Pancreas (tissue), 10 donors: ENCODE measurements around the gene SUPT3H. TPM values are rescaled to one million over a fixed set of nuclear protein-coding genes. Genes with fewer than 3 reads are reported as not detected.

Experiments used
- ATAC-seq, 4 donors: fragments of 200-7000 bp; cut with Tn5 transposase; one replicate each; pipeline versions ENCODE4 v1.8.0 to v1.9.1; 2020; ENCODE audit warnings: mild to moderate bottlenecking in 4 of 4, moderate library complexity in 4 of 4
- DNase-seq, 6 donors: peaks; one replicate each; pipeline ENCODE4 v3.0.0-alpha.2; 2020
- FAIRE-seq: peaks from 2 replicates; lab custom pipeline; 2012; peaks lifted over from hg19 to GRCh38; lab: Jason Lieb, UNC
- H3K27ac ChIP-seq, 4 donors: fragments of 200-600 bp; sonication (generic); 1 replicate in 3 of 4; 2 replicates in 1 of 4; pipeline versions ENCODE4 v1.5.0 to v1.8.0; 2020
- H3K27me3 ChIP-seq, 4 donors: fragments of 200-600 bp; one replicate each; pipeline ENCODE4 v1.8.0; 2021
- H3K36me3 ChIP-seq, 3 donors: fragments of 200-600 bp; sonication (generic) in 1 of 3; one replicate each; pipeline versions ENCODE4 v1.5.0 to v1.8.0; 2020 to 2021
- H3K4me1 ChIP-seq, 3 donors: fragments of 200-600 bp; one replicate each; pipeline ENCODE4 v1.8.0; 2021
- H3K4me3 ChIP-seq, 4 donors: fragments of 200-600 bp; sonication (generic) in 2 of 4; one replicate each; pipeline versions ENCODE4 v1.5.0 to v1.8.0; 2020 to 2021
- H3K9me3 ChIP-seq, 4 donors: fragments of 200-600 bp; one replicate each; pipeline ENCODE4 v1.8.0; 2021
- CTCF ChIP-seq, 4 donors: fragments of 200-600 bp; sonication (generic) in 3 of 4; IDR thresholded peaks; one replicate each; pipeline versions ENCODE4 v1.5.0 to v1.8.0; 2021; ENCODE audit warnings: antibody characterized with exemption in 4 of 4
- WGBS, 2 donors: extraction: QIAGEN DNeasy Blood & Tissue Kit; methylation state at CpG; one replicate each; pipeline ENCODE4 v1.1.7; 2013; 5-methylcytosine and 5-hydroxymethylcytosine counted together
- intact Hi-C, 3 donors: fragments of 100-400 bp; cut with DNase I; formaldehyde crosslinking; loops; one replicate each; pipeline versions ENCODE4 v1.11.1 to v1.14.2; 2022
- polyA plus RNA-seq, 2 donors: library from polyadenylated mRNA; stranded (reverse); fragments of 200-250 nt; gene quantifications; one replicate each; pipeline ENCODE4 v1.2.3, GENCODE V29; 2013
- total RNA-seq, 6 donors: library from RNA; stranded (reverse); fragmentation: NEBNext Ultra II Directional in 4 of 6; extraction: Animal tissue kit (Norgen Biotek cat#: 25700) in 4 of 6; gene quantifications; one replicate each; pipeline versions ENCODE4 v1.2.1 to v1.2.4, GENCODE V29; 2021 to 2023
- donor health status: healthy with polysubstance abuse.
- donor health status: DM: no; HTN: no; CAD: no; lungs with moderate emphysema.
- donor health status: DM: no; HTN: no; CAD: no.
- donor health status: control.
- donor health status: control.
- donor health status: Bipolar disorder and iron deficiency.
- donor health status: DM: yes; HTN: yes; CAD: no.
- donor health status: DM: no; HTN: no; CAD: no.
- donor health status: DM: no; HTN: no; CAD: no.
- donor health status: DM: yes; HTN: yes; CAD: no.

SUPT3H gene
- total and polyA plus RNA-seq, 8 donors = 3.6 to 8.0 (median 5.3) TPM

GRCh38 chr6:45254253-45254652 lies 123.5 kb downstream of the SUPT3H start:
- FAIRE-seq (no peak), ATAC-seq (peak in 1 of 4 donors; percentile 29), DNase-seq (no peak)
- Histone ChIP-seq H3K4me3 (no peak overlapping the region), H3K4me1 (peaks cover 0 to 6% (median 5%) of the 10 kb centered on the region in 3 donors), H3K27ac (no peak overlapping the region), H3K36me3 (no peaks in the 10 kb centered on the region), H3K9me3 (no peaks in the 10 kb centered on the region), H3K27me3 (no peaks in the 10 kb centered on the region)
- intact Hi-C loops = no loop called here
- 19 to 23% methylated on average over 1 of the region's 1 CpG for WGBS, 2 donors
- TF ChIP-seq CTCF (IDR thresholded peaks at IDR 0.05) = no peak

- WGBS, 2 donors = 91 to 95% methylated on average over 6 of the region's 6 CpGs
- no peaks in the 10 kb centered on the region for H3K9me3 ChIP-seq
- ATAC-seq (no peak), FAIRE-seq (no peak), DNase-seq (no peak)
- peaks cover 0 to 6% (median 5%) of the 10 kb centered on the region in 3 donors for H3K4me1 ChIP-seq
- no peak overlapping the region for H3K4me3 ChIP-seq
- intact Hi-C loops = no loop called here
- H3K27ac ChIP-seq = no peak overlapping the region
- no peak for TF ChIP-seq CTCF (IDR thresholded peaks at IDR 0.05)
- H3K27me3 ChIP-seq = no peaks in the 10 kb centered on the region
- H3K36me3 ChIP-seq = no peaks in the 10 kb centered on the region
These were observed 124.3 kb downstream of the SUPT3H start for GRCh38 chr6:45253453-45253852.

- Histone ChIP-seq H3K9me3 (no peaks in the 10 kb centered on the region), H3K27ac (no peak overlapping the region), H3K4me3 (no peak overlapping the region), H3K4me1 (no peaks in the 10 kb centered on the region), H3K36me3 (no peaks in the 10 kb centered on the region), H3K27me3 (no peaks in the 10 kb centered on the region)
- WGBS, 2 donors = 95 to 98% methylated on average over 2 of the region's 2 CpGs
- FAIRE-seq = no peak
- no peak for ATAC-seq
- intact Hi-C loops = no loop called here
- DNase-seq = no peak
- TF ChIP-seq CTCF (IDR thresholded peaks at IDR 0.05) = no peak
These were observed 146.1 kb downstream of the SUPT3H start for GRCh38 chr6:45231660-45232059.

- H3K4me3 ChIP-seq = no peak overlapping the region
- 96 to 98% methylated on average over 1 of the region's 1 CpG for WGBS, 2 donors
- no peak overlapping the region for H3K27ac ChIP-seq
- TF ChIP-seq CTCF (IDR thresholded peaks at IDR 0.05) = no peak
- H3K27me3 ChIP-seq = no peaks in the 10 kb centered on the region
- DNase-seq (no peak), FAIRE-seq (no peak), ATAC-seq (no peak)
- H3K4me1 ChIP-seq = no peaks in the 10 kb centered on the region
- no peaks in the 10 kb centered on the region for H3K9me3 ChIP-seq
- H3K36me3 ChIP-seq = no peaks in the 10 kb centered on the region
- intact Hi-C loops = no loop called here
These were observed 148.3 kb downstream of the SUPT3H start for GRCh38 chr6:45229416-45229815.

GRCh38 chr6:45226081-45226480 lies 151.7 kb downstream of the SUPT3H start:
- no peak overlapping the region for H3K27ac ChIP-seq
- intact Hi-C loops = no loop called here
- no peaks in the 10 kb centered on the region for H3K4me1 ChIP-seq
- no peak for FAIRE-seq
- H3K4me3 ChIP-seq = no peak overlapping the region
- no peaks in the 10 kb centered on the region for H3K36me3 ChIP-seq
- 81 to 85% methylated on average over 2 of the region's 2 CpGs for WGBS, 2 donors
- no peak for TF ChIP-seq CTCF (IDR thresholded peaks at IDR 0.05)
- ATAC-seq = no peak
- no peak for DNase-seq
- no peaks in the 10 kb centered on the region for H3K9me3 ChIP-seq
- H3K27me3 ChIP-seq = no peaks in the 10 kb centered on the region
